ENCODE measurements around the gene LAG3.

Gene LAG3

DNA sequence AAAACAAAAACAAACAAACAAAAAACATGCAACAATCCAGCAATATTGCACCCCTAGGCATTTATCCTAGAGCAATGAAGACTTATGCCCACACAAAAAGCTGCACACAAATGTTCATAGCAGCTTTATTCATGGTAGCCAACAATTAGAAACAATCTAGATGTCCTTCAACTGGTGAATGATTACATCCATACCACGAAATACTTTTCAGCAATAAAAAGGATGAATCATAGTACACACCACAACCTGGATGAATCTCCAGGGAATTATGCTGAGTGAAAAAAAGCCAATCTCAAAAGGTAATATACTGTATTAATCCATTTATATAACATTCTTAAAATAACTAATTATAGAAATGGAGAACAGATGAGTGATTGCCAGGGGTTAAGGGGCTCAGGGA lies 34.9 kb downstream of the LAG3 start:
- ChIA-PET POLR2A (no interaction called here), CTCF (interaction anchor here (1.7 to 4.3 kb wide), 2 partner anchors 19 to 54 kb away, joined by 3 to 12 read pairs; partner anchors contain the start of gene MLF2)
- TF ChIP-seq CTCF (IDR thresholded peaks at IDR 0.05; ENCODE audit: control extremely low read depth, extremely low read depth, low read depth, missing control alignments), result no peak

GRCh38 chr12:6809056-6809455 lies 36.7 kb downstream of the LAG3 start:
- no peak for DNase-seq (ENCODE audit: extremely low spot score)
- no peak for TF ChIP-seq CTCF (IDR thresholded peaks at IDR 0.05; ENCODE audit: control extremely low read depth, extremely low read depth, low read depth, missing control alignments)
- ChIA-PET CTCF (interaction anchor here (4.3 kb wide), 1 partner anchor 56 kb away, joined by 12 read pairs; the partner anchor contains the start of gene MLF2), POLR2A (interaction anchor here (0.7 kb wide), 1 partner anchor 233 kb away, joined by 3 read pairs; no protein-coding TSS in a partner anchor)

More for the DNA sequence above, 34.9 kb downstream of the LAG3 start:
- DNase-seq (ENCODE audit: extremely low spot score), result no peak

DNA sequence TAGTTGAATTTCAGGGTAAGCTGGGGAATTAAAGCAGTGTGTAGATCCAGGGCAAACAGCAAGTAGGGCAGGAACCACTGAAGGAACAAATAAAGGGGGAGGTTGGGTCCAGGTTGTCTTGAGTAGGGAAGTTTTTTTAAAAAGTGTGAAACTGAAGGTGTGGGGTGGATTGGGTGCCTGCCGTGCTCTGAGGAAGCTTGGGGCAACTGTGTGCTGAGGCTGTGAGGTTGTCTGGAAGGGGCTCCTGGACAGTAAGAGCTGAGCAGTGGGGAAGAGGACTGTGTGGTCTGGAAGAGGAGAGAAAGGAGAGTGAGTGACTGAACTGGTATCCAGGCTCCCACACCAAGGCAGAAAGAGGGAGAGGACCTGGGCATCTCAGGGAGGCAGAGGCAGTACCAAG lies 38.4 kb downstream of the LAG3 start:
- TF ChIP-seq CTCF (IDR thresholded peaks at IDR 0.05; ENCODE audit: control extremely low read depth, extremely low read depth, low read depth, missing control alignments), result no peak
- POLR2A ChIA-PET, result no interaction called here
- CTCF ChIA-PET, result interaction anchor here (1.0 to 5.5 kb wide), 5 partner anchors 9 to 57 kb away, joined by 3 to 30 read pairs (median 6); partner anchors contain the start of gene MLF2
- no peak for DNase-seq (ENCODE audit: extremely low spot score)

GRCh38 chr12:6813363-6813762 lies 41.0 kb downstream of the LAG3 start:
- ChIA-PET CTCF (interaction anchor here (0.8 to 5.5 kb wide), 5 partner anchors 12 to 205 kb away, joined by 3 to 30 read pairs (median 3); partner anchors contain the start of genes LPCAT3 and MLF2), POLR2A (no interaction called here)
- no peak for TF ChIP-seq CTCF (IDR thresholded peaks at IDR 0.05; ENCODE audit: control extremely low read depth, extremely low read depth, low read depth, missing control alignments)
- no peak for DNase-seq (ENCODE audit: extremely low spot score)

- TF ChIP-seq CTCF (IDR thresholded peaks at IDR 0.05; ENCODE audit: control extremely low read depth, extremely low read depth, low read depth, missing control alignments), result no peak
- CTCF ChIA-PET, result interaction anchor here (1.0 to 2.5 kb wide), 4 partner anchors 9 to 63 kb away, joined by 4 to 7 read pairs (median 5); no protein-coding TSS in a partner anchor
- no peak for DNase-seq (ENCODE audit: extremely low spot score)
- POLR2A ChIA-PET, result no interaction called here
Observed at GRCh38 chr12:6816598-6816997, 44.3 kb downstream of the LAG3 start.

DNA sequence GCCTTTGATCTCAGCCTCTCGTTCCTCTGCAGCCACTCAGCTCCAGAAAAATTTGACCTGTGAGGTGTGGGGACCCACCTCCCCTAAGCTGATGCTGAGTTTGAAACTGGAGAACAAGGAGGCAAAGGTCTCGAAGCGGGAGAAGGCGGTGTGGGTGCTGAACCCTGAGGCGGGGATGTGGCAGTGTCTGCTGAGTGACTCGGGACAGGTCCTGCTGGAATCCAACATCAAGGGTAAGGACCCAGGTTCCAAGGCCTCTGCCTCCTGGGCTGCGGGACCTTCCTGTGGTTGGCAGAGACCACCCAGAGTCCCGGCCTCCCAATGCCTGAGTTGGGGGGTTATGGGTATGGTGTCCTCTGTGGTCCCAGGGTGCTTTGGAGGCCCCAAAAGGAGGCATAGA lies 44.8 kb downstream of the LAG3 start:
- CTCF ChIA-PET, result interaction anchor here (1.0 to 2.5 kb wide), 4 partner anchors 8 to 63 kb away, joined by 4 to 7 read pairs (median 5); no protein-coding TSS in a partner anchor

More for the DNA sequence above, 44.8 kb downstream of the LAG3 start:
- POLR2A ChIA-PET, result no interaction called here
- DNase-seq (ENCODE audit: extremely low spot score), result no peak
- no peak for TF ChIP-seq CTCF (IDR thresholded peaks at IDR 0.05; ENCODE audit: control extremely low read depth, extremely low read depth, low read depth, missing control alignments)
